GM12892 (cell line): Measurements from ENCODE around the gene ATP9A.

Source experiments
- DNase-seq: peaks from one replicate; pipeline ENCODE4 v3.0.0; 2011; ENCODE audit not compliant: insufficient read length
- FAIRE-seq: peaks from 2 replicates; lab custom pipeline; 2011; peaks lifted over from hg19 to GRCh38; lab: Jason Lieb, UNC
- POLR2A ChIP-seq: IDR thresholded peaks from 2 replicates; pipeline ENCODE4 v1.6.1; 2011; ENCODE audit warnings: low read depth, low read length, control low read depth
- POLR2AphosphoS5 ChIP-seq: IDR thresholded peaks from 2 replicates; pipeline ENCODE4 v1.6.1; 2011; ENCODE audit warnings: low read depth, low read length, control low read depth
- TAF1 ChIP-seq: IDR thresholded peaks from 2 replicates; pipeline ENCODE4 v1.6.1; 2011; ENCODE audit warnings: low read depth, mild to moderate bottlenecking, control low read depth, low read length, borderline replicate concordance

The ATP9A gene

GRCh38 chr20:51585148-51585547 lies 183.0 kb downstream of the ATP9A start:
- FAIRE-seq = no peak
- no peak for DNase-seq
- TF ChIP-seq TAF1 (no peak), POLR2AphosphoS5 (no peak), POLR2A (no peak)

GRCh38 chr20:51584737-51585136 lies 183.5 kb downstream of the ATP9A start:
- FAIRE-seq (no peak), DNase-seq (no peak)
- no peak for TF ChIP-seq POLR2A
- TF ChIP-seq POLR2AphosphoS5 = no peak
- TF ChIP-seq TAF1 = no peak

DNA sequence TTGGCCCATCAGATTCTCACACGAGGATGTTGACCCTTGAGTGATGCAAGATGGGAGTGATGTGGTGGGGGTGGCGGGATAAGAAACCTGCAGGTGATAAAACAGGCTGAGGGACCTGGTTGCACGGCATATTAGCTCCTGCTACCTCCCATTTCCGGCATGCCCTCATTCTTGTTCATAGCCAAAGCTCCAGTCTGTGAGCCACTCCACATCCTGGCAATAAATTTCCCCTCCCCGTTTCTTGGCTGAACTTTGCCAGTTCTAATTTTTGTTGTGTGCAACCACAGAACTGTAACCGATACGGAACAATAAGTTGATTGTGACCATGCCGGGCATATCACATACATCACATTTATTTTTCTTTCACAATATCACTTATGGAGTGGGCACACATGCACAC lies 184.1 kb downstream of the ATP9A start:
- TF ChIP-seq TAF1 (no peak), POLR2AphosphoS5 (no peak), POLR2A (no peak)
- FAIRE-seq (no peak), DNase-seq (no peak)

GRCh38 chr20:51583499-51583898 lies 184.7 kb downstream of the ATP9A start:
- DNase-seq (no peak), FAIRE-seq (no peak)
- TF ChIP-seq POLR2A (no peak), TAF1 (no peak), POLR2AphosphoS5 (no peak)

GRCh38 chr20:51583073-51583472 lies 185.1 kb downstream of the ATP9A start:
- no peak for TF ChIP-seq TAF1
- no peak for TF ChIP-seq POLR2AphosphoS5
- TF ChIP-seq POLR2A = no peak
- DNase-seq = no peak
- no peak for FAIRE-seq

DNA sequence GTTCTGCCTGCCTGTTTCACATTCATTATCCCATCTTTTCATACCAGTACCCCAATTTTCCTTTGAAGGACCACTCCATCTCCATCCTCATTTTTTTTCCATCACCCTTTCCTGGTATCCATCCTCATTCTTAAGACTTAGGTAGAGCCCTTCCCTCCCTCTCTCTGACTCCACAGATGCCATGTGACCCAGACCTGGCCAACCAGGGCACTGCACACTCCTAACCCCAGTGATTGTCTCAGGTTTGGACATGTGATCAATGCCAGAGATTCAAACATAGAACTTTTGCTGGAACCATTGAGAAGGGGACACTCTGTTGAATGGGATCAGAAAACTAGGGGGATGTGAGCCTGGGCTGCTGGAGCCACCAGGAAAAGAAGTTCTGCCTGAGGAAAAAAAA lies 186.6 kb downstream of the ATP9A start:
- no peak for DNase-seq
- FAIRE-seq = no peak
- TF ChIP-seq TAF1 (no peak), POLR2A (no peak), POLR2AphosphoS5 (no peak)

GRCh38 chr20:51579137-51579536 lies 189.1 kb downstream of the ATP9A start:
- DNase-seq (no peak), FAIRE-seq (no peak)
- TF ChIP-seq POLR2A (no peak), TAF1 (no peak), POLR2AphosphoS5 (no peak)

- TF ChIP-seq TAF1 (no peak), POLR2AphosphoS5 (no peak), POLR2A (no peak)
- FAIRE-seq (no peak), DNase-seq (no peak)
Measured at GRCh38 chr20:51578145-51578459, 190.1 kb downstream of the ATP9A start.

DNA sequence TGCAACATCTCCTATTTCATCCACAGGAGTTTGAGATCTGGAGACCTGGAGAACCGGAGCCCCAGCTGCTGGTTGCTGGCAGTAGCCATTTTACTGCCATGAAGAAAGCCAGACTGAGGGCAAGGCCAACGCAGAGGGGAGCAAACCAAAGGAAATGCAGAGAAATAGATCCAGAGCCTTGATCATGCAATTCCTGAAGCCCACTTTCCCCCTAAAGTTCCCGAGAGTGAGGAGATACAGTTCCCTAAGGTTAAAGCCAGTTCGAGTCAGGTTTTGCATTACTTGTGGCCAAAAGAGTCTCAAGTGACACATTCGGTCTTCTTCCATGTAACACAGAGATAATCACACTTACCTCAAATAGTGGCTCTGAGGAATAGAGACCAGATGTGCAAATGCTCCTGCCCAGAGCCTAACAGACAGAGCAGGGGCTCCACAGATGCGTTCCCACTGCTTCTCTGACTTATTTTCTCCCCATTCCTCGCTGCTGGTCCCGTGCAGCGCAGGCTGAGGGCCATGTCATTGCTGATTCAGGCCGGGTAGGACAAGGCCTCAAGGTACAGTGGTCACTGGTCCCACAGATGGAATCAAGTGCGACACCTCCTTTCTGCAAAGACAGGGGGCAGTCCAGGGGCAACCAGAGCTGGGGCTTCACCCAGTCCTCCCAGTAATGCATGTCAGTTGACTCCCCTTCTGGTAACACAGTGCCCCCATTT lies 190.6 kb downstream of the ATP9A start:
- no peak for FAIRE-seq
- TF ChIP-seq POLR2A = no peak
- TF ChIP-seq POLR2AphosphoS5 = no peak
- TF ChIP-seq TAF1 = no peak
- no peak for DNase-seq

GRCh38 chr20:51575486-51575885 lies 192.7 kb downstream of the ATP9A start:
- TF ChIP-seq POLR2AphosphoS5 (no peak), TAF1 (no peak), POLR2A (no peak)
- FAIRE-seq (no peak), DNase-seq (no peak)

DNA sequence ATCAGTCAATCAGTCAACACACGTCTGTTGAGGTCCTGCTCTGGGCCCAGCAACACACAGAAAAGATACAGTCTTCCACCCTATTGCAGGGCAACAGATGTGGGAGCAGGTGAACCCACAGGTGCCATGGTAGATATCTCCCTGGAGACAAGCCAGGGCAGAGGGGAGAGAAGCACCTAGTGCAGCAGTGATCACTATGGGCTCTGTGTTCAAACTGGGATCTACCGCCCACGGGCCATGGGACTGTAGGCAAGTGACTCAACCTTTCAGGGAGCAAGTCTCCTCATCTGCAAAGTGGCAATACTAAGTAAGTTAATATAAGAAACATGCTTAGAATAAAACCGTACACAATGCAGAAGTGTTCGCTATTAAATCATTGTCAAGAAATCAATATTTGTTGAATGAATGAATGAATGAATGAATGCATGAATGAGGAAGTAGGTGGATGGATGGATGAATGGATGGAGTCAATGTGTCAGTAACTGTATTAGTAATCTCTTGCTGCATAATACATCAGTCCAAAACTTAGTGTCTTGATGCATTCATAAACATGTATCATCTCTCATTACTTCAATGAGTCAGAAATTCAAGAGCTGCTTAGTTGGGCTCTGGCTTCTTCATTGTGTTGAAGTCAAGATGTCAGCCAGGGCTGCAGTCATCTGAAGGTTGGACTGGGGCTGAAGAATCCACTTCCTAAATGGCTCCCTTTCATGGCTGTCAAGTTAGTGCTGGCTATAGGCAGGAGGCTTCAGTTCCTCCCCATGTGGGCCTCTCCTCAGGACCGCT lies 193.7 kb downstream of the ATP9A start:
- DNase-seq (no peak), FAIRE-seq (no peak)
- TF ChIP-seq POLR2AphosphoS5 (no peak), TAF1 (no peak), POLR2A (no peak)

DNA sequence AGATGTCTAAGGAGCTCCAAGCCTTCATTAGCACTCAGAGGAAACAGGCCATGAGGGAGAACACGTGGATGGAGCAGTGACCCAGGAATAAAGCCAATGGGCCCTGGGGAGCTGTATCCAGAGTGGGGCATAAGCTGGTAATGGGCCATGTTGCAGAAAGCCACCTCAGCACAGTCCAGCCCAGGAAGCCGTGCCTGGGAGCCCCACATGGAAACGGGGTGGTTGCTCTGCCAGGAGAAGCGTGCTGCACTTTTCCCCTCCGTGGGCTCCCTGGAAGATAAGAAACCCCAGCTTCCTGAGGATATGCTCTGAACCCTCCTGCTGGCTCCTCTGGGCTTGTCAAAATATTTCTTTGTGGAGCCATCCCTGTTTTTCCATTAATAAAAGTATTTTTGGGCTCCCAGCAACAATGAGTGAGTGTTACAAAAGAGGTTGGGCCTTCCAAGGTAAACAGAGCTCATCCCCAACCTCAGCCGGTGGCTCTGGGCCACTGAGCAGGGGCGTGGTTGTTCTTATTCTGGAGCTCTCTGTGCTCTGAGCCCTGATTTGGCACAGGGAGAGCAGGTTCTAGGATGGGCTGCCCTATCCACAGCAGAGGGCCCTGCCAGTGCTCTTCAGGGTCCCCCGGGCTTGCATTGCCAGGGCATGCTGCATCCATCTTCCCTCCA lies 194.5 kb downstream of the ATP9A start:
- TF ChIP-seq POLR2A = no peak
- TF ChIP-seq TAF1 = no peak
- no peak for TF ChIP-seq POLR2AphosphoS5
- DNase-seq (no peak), FAIRE-seq (no peak)
